GM19238 (cell line): ENCODE measurements around the gene KLRF2.

Experiments used
- DNase-seq: peaks from one replicate; pipeline ENCODE4 v3.0.0; 2011; ENCODE audit warnings: low spot score; ENCODE audit not compliant: insufficient read length

Gene KLRF2

GRCh38 chr12:9933958-9934357 lies 52.7 kb downstream of the KLRF2 start:
- no peak for DNase-seq

GRCh38 chr12:9935026-9935425 lies 53.7 kb downstream of the KLRF2 start:
- DNase-seq: no peak

GRCh38 chr12:9936591-9936990 lies 55.3 kb downstream of the KLRF2 start:
- no peak for DNase-seq

GRCh38 chr12:9940375-9940774 lies 59.1 kb downstream of the KLRF2 start:
- DNase-seq: no peak

GRCh38 chr12:9941838-9942237 lies 60.5 kb downstream of the KLRF2 start:
- no peak for DNase-seq

GRCh38 chr12:9943240-9943639 lies 62.0 kb downstream of the KLRF2 start:
- DNase-seq: no peak

GRCh38 chr12:9944391-9944790 lies 63.1 kb downstream of the KLRF2 start:
- DNase-seq: no peak
